ENCODE data around the gene PLEKHA3. TPM values are rescaled to one million over a fixed set of nuclear protein-coding genes. Genes with fewer than 3 reads are reported as not detected.

Gene PLEKHA3
- total RNA-seq, 1 experiment from 2014 or later, result 11.0 TPM

Other genes starting within 250 kb of the PLEKHA3 start
- gene PRKRA, start 29.3 kb upstream of the PLEKHA3 start, total RNA-seq (2014; rRNA removed; shearing (Covaris generic); ENCODE audit: low replicate concordance), result 90.5 and 117 TPM in 2 replicates
- 4.7 and 8.9 TPM in 2 replicates for gene PJVK, start 29.1 kb upstream of the PLEKHA3 start, total RNA-seq (2014; rRNA removed; shearing (Covaris generic); ENCODE audit: low replicate concordance)
- 6.2 and 23.1 TPM in 2 replicates for gene FKBP7, start 1.9 kb upstream of the PLEKHA3 start, total RNA-seq (2014; rRNA removed; shearing (Covaris generic); ENCODE audit: low replicate concordance)